Measurements from ENCODE around the gene KISS1.

KISS1 gene

DNA sequence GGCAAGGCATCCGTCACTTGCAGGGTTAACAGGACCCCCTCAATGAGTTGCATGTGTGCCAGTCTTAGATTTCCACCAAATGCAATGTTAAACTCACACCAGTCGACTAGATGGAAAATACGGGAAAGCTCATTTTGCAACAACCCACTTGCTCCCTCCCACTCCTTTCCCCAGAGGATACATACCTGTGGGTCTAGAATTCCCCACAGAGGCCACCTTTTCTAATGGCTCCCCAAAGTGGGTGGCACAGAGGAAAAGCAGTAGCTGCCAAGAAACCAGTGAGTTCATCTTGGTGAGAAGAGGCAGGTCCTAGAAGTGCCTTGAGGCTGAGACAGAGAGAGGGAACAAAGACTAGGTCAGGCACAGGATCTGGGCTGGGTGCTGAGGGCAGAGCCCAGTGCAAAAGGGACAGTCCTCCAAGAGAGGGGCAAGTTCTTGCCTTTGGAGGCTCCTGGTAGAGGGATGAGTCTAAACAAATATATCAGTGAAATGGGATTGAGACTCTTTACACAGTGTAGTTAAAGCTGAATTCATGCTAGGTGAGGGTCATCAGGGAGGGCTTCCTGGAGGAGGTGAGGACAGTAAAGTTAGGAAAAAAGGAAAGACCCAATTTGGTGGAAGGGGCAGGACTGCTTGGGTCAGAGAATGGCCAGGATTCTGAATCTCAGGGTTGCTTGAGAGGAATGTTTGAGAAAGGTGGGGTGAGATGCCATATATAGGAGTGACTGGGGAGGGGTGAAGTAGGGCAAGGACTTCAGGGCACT lies 3.5 kb downstream of the KISS1 start:
- DNase-seq (ENCODE audit: low read depth), result no peak
- TF ChIP-seq, protein P1, sequence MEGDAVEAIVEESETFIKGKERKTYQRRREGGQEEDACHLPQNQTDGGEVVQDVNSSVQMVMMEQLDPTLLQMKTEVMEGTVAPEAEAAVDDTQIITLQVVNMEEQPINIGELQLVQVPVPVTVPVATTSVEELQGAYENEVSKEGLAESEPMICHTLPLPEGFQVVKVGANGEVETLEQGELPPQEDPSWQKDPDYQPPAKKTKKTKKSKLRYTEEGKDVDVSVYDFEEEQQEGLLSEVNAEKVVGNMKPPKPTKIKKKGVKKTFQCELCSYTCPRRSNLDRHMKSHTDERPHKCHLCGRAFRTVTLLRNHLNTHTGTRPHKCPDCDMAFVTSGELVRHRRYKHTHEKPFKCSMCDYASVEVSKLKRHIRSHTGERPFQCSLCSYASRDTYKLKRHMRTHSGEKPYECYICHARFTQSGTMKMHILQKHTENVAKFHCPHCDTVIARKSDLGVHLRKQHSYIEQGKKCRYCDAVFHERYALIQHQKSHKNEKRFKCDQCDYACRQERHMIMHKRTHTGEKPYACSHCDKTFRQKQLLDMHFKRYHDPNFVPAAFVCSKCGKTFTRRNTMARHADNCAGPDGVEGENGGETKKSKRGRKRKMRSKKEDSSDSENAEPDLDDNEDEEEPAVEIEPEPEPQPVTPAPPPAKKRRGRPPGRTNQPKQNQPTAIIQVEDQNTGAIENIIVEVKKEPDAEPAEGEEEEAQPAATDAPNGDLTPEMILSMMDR (IDR thresholded peaks at IDR 0.05; ENCODE audit: low read length, missing control alignments), result no peak
- no peak overlapping the region for H3K4me3 ChIP-seq (replicated peaks; ENCODE audit: low read depth, low read length)

DNA sequence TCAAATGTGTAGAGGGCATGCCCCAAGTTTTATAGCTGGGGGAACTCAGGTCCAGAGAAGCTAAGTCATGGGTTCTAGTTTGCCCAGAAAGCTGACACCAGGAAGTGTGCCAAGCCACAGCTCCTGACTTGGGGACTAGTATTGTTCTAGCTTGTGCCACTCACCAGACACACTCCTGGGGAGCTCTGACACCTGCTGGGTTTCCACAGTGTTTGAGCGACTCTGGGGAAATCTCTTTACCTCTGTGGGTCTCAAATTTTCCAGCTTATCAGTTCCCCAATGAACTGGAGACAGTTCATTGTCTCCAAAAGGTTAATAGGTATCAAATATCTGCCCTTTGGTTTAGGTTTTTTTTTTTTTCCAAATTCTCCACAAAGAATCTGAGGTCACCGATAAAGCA lies 4.2 kb downstream of the KISS1 start:
- no peak for DNase-seq (ENCODE audit: low read depth)
- TF ChIP-seq, protein P1 (IDR thresholded peaks at IDR 0.05; ENCODE audit: low read length, missing control alignments), result no peak

DNA sequence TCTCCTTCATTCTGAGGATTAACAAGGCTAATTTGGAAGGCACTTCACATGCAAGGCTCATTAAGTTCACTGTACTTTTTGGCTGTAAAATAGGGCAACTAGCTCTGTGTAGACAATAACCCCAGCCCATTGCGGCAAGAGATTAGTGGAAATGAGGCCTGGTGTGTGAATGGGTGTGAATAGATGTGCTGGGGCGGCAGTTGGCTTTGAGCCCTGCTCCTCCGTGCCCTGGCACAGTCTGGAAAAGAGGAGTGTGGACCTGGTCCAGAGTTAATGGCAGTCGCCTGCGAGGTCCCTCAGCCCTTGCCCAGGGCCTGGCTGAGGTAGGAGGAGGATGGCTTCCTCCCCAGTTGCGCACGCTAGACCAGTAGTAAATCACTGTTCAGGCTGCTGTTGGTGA lies 4.8 kb downstream of the KISS1 start:
- DNase-seq (ENCODE audit: low read depth), result no peak
- TF ChIP-seq, protein P1 (IDR thresholded peaks at IDR 0.05; ENCODE audit: low read length, missing control alignments), result no peak
- H3K4me3 ChIP-seq (replicated peaks; ENCODE audit: low read depth, low read length), result no peak overlapping the region

More for the DNA sequence above, 4.2 kb downstream of the KISS1 start:
- no peak overlapping the region for H3K4me3 ChIP-seq (replicated peaks; ENCODE audit: low read depth, low read length)

DNA sequence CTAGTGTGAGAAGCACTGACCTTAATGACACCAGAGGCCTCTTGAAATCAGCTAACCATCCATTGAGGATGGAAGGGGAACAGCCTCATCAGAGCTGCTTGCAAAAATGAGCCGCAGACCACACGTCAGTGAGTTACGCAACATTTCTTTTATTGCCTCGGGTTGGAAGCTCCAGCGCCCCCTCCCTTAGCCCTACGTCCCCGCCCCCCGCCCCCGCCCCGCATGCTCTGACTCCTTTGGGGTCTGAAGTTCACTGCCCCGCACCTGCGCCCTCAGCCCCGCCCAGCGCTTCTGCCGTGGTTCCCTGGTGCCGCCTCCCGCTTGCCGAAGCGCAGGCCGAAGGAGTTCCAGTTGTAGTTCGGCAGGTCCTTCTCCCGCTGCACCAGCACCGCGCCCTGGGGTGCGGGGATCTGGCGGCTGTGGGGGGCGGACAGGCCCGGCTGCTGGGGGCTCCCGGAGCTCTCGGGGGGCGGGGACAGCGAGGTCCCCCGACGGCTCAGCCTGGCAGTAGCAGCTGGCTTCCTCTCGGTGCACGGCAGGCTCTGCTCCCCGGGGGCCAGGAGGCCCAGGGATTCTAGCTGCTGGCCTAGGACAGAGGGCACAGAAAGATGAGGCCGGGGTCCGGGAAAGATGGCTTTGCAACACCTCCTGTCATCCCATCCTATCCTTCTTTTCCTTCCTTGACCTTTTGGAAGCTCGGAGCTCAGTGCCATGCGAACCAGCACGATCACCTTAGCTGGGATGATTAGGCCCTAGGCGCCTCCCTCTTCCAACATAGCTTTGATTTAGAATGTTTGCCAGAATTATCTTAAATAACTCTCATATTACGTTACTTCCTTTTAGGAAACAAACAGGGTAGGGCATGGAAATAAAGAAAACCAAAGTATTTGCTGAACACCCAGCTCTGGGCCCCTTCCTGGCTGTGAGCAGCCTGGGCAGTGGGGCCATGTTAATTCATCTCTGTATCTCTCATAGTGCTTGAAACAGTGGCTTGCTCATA lies 5.8 kb downstream of the KISS1 start:
- H3K4me3 ChIP-seq (replicated peaks; ENCODE audit: low read depth, low read length), result no peak overlapping the region
- peak; percentile 64 for DNase-seq (ENCODE audit: low read depth)
- TF ChIP-seq, protein P1 (IDR thresholded peaks at IDR 0.05; ENCODE audit: low read length, missing control alignments), result no peak

DNA sequence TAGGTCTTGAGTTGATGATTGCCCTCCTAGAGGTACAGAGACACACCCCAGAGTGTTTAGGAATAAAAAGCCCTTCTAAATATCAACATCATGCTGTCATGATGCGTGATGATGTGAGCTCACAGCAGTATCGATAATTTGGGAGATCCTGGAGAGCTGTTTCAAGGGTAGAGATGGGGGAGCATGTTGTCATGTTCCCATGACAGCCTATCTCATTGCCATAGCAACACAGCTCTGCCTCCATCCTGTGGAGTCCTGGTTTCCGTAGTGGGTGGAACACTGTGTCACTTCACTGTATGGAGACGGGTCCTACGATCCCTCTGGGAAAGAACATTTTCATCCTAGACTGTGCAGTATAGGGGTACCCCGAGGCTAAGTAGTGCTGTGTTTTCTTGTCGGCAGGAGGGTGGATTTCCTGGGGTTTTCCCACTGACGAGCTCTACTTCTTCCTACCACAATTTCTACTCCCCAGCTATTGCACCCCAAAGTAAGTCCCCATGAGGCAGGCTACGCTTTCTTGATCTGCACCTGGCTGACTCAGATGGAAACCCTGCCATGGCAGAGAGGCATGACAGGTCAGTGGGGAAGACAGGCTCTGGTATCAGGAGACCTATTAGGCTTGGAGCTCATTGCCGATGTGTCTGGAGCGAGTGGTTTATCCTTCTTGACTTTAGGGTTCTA lies 7.2 kb downstream of the KISS1 start:
- H3K4me3 ChIP-seq (replicated peaks; ENCODE audit: low read depth, low read length), result no peak overlapping the region
- no peak for DNase-seq (ENCODE audit: low read depth)
- TF ChIP-seq, protein P1 (IDR thresholded peaks at IDR 0.05; ENCODE audit: low read length, missing control alignments), result no peak

DNA sequence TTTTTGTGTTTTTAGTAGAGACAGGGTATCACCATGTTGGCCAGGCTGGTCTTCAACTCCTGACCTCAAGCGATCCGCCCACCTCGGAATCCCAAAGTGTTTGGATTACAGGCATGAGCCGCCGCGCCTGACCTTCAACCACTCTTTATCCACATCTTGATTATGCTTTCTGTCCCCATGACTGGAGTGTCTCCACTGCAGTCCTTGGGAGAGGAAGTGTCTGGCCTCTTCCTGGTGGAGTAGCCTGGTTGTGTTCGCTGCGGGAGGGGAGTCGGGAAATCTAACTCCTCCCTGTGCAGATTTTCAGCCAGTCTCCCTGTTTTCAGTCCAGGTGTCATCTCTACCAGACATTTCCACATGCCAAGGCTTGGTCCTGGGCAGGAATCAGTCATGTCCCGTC lies 9.7 kb downstream of the KISS1 start:
- TF ChIP-seq, protein P1 (IDR thresholded peaks at IDR 0.05; ENCODE audit: low read length, missing control alignments), result no peak
- no peak for DNase-seq (ENCODE audit: low read depth)
- no peak overlapping the region for H3K4me3 ChIP-seq (replicated peaks; ENCODE audit: low read depth, low read length)
